HepG2 (cell line): ENCODE measurements around the gene NOSIP. TPM values are rescaled to one million over a fixed set of nuclear protein-coding genes. Genes with fewer than 3 reads are reported as not detected.

Experiments
- ATF7 ChIP-seq, 2 experiments: fragments of 450-650 bp in 1 of 2; sonication (generic) in 1 of 2; formaldehyde crosslinking in 1 of 2; IDR thresholded peaks; 2 replicates each; pipeline versions ENCODE4 v1.4.0 to v1.6.1; 2016 to 2020; ENCODE audit warnings: antibody characterized with exemption in 1 of 2, mild to moderate bottlenecking in 1 of 2, missing genetic modification reagents in 1 of 2
- CREB1 ChIP-seq, 2 experiments: fragments of 450-650 bp in 1 of 2; IDR thresholded peaks; 2 replicates each; pipeline ENCODE4 v1.6.1; 2016 to 2017; ENCODE audit warnings: control low read depth in 1 of 2, mild to moderate bottlenecking in 1 of 2, missing compliant biosample characterization in 1 of 2, missing genetic modification characterization in 1 of 2
- HOXA9 ChIP-seq: sonication (generic); formaldehyde crosslinking; IDR thresholded peaks from 2 replicates; pipeline ENCODE4 v1.8.1; 2022; ENCODE audit warnings: missing genetic modification reagents, mild to moderate bottlenecking, moderate library complexity, borderline replicate concordance
- KLF15 ChIP-seq: sonication (generic); formaldehyde crosslinking; IDR thresholded peaks from 2 replicates; pipeline ENCODE4 v1.8.1; 2023; ENCODE audit warnings: borderline replicate concordance, mild to moderate bottlenecking, inconsistent platforms, missing genetic modification reagents, mixed read lengths
- MATR3 ChIP-seq: sonication (generic); formaldehyde crosslinking; IDR thresholded peaks from 2 replicates; pipeline ENCODE4 v1.4.0; 2020; ENCODE audit warnings: missing genetic modification reagents
- MED8 ChIP-seq: sonication (generic); formaldehyde crosslinking; IDR thresholded peaks from 2 replicates; pipeline ENCODE4 v1.8.1; 2023; ENCODE audit warnings: mild to moderate bottlenecking, missing genetic modification reagents; ENCODE audit not compliant: insufficient replicate concordance
- NBN ChIP-seq: fragments of 450-650 bp; conservative IDR thresholded peaks from 2 replicates; pipeline ENCODE4 v1.6.1; 2017
- NFYC ChIP-seq: IDR thresholded peaks from 2 replicates; pipeline ENCODE4 v1.6.1; 2016; ENCODE audit warnings: missing genetic modification reagents, missing compliant biosample characterization
- NR2F1 ChIP-seq, 2 experiments: fragments of 450-650 bp in 1 of 2; formaldehyde crosslinking in 1 of 2; IDR thresholded peaks; 2 replicates each; pipeline versions ENCODE4 v1.5.0 to v1.6.1; 2016 to 2020; ENCODE audit warnings: mild to moderate bottlenecking in 1 of 2, missing compliant biosample characterization in 1 of 2, missing genetic modification reagents in 1 of 2, moderate library complexity in 1 of 2
- RFXAP ChIP-seq: sonication (generic); formaldehyde crosslinking; IDR thresholded peaks from 2 replicates; pipeline ENCODE4 v1.4.0; 2020; ENCODE audit warnings: missing genetic modification reagents, borderline replicate concordance
- SIX1 ChIP-seq: sonication (generic); formaldehyde crosslinking; IDR thresholded peaks from 2 replicates; pipeline ENCODE4 v1.4.0; 2020; ENCODE audit warnings: missing genetic modification reagents, borderline replicate concordance
- SNAPC2 ChIP-seq: sonication (generic); formaldehyde crosslinking; IDR thresholded peaks from 2 replicates; pipeline ENCODE4 v1.8.1; 2022; ENCODE audit warnings: mild to moderate bottlenecking, missing genetic modification reagents
- SRSF1 ChIP-seq: fragments of 200-400 bp; formaldehyde crosslinking; optimal IDR thresholded peaks from 2 replicates; pipeline ENCODE3; 2017; ENCODE audit warnings: mild to moderate bottlenecking, low read depth, low read length, moderate library complexity
- SYNCRIP ChIP-seq: fragments of 200-400 bp; formaldehyde crosslinking; IDR thresholded peaks from 2 replicates; pipeline ENCODE4 v1.6.1; 2018; ENCODE audit warnings: mild to moderate bottlenecking, low read depth, low read length; ENCODE audit not compliant: insufficient read depth
- TBX3 ChIP-seq: fragments of 450-650 bp; IDR thresholded peaks from 2 replicates; pipeline ENCODE4 v1.6.1; 2017; ENCODE audit warnings: antibody characterized with exemption, mild to moderate bottlenecking, inconsistent platforms, borderline replicate concordance
- ZBTB8A ChIP-seq: sonication (generic); formaldehyde crosslinking; IDR thresholded peaks from 2 replicates; pipeline ENCODE4 v1.4.0; 2020; ENCODE audit warnings: mild to moderate bottlenecking, low read depth, missing genetic modification reagents, borderline replicate concordance
- ZFP36L1 ChIP-seq: sonication (generic); formaldehyde crosslinking; IDR thresholded peaks from 2 replicates; pipeline ENCODE4 v1.8.0; 2022; ENCODE audit warnings: mild to moderate bottlenecking, missing genetic modification reagents, moderate library complexity
- ZNF335 ChIP-seq: sonication (generic); formaldehyde crosslinking; IDR thresholded peaks from 2 replicates; pipeline ENCODE4 v1.4.0; 2020; ENCODE audit warnings: missing genetic modification reagents
- ZNF414 ChIP-seq: sonication (generic); formaldehyde crosslinking; IDR thresholded peaks from 2 replicates; pipeline ENCODE4 v1.5.0; 2020; ENCODE audit warnings: missing genetic modification reagents
- ZNF549 ChIP-seq: sonication (generic); formaldehyde crosslinking; IDR thresholded peaks from 2 replicates; pipeline ENCODE4 v1.5.0; 2020; ENCODE audit warnings: missing genetic modification reagents
- ZNF678 ChIP-seq: sonication (generic); formaldehyde crosslinking; IDR thresholded peaks from 2 replicates; pipeline ENCODE4 v1.4.0; 2020; ENCODE audit warnings: mild to moderate bottlenecking, missing genetic modification reagents
- ZSCAN31 ChIP-seq: sonication (generic); formaldehyde crosslinking; IDR thresholded peaks from 2 replicates; pipeline ENCODE4 v1.5.0; 2020; ENCODE audit warnings: low read depth, mild to moderate bottlenecking, missing genetic modification reagents
- polyA plus RNA-seq, 8 experiments: library from polyadenylated mRNA; depleted of rRNA in 3 of 8; stranded (reverse) in 7 of 8; unstranded in 1 of 8; fragments of >200 nt; fragmentation: Illumina TruSeq in 4 of 8; extraction: Trizol in 4 of 8; gene quantifications; 2 replicates each; pipeline versions ENCODE4 v1.2.1 to v1.2.3, GENCODE V29; 2011 to 2016; ENCODE audit warnings: low read depth in 4 of 8, missing spikeins in 1 of 8, mixed read lengths in 1 of 8; ENCODE audit not compliant: insufficient read depth in 1 of 8
- total RNA-seq, 5 experiments: library from RNA; depleted of rRNA; stranded (reverse); fragments of >200 nt; fragmentation: Illumina TruSeq; extraction: Trizol; gene quantifications; 2 replicates each; pipeline ENCODE4 v1.2.3, GENCODE V29; 2016; ENCODE audit warnings: low read depth in 1 of 5
- TF ChIP-seq, protein P1 (sequence below): sonication (generic); formaldehyde crosslinking; IDR thresholded peaks from 2 replicates; pipeline ENCODE4 v1.9.0; 2022; ENCODE audit warnings: missing genetic modification reagents, mild to moderate bottlenecking, borderline replicate concordance
- TF ChIP-seq, protein P2 (sequence below): sonication (generic); formaldehyde crosslinking; IDR thresholded peaks from 2 replicates; pipeline ENCODE4 v1.4.0; 2020; ENCODE audit warnings: missing genetic modification reagents; ENCODE audit errors: not compliant biosample characterization
- TF ChIP-seq, protein P3 (sequence below): sonication (generic); formaldehyde crosslinking; conservative IDR thresholded peaks from 2 replicates; pipeline ENCODE4 v1.4.0; 2020; ENCODE audit warnings: missing genetic modification reagents

Gene NOSIP
- total and polyA plus RNA-seq, 2 of the 13 experiments (the other 11 are each of a cell fraction or from before 2014, with no cell fraction given), result 54.3 to 78.0 TPM

DNA sequence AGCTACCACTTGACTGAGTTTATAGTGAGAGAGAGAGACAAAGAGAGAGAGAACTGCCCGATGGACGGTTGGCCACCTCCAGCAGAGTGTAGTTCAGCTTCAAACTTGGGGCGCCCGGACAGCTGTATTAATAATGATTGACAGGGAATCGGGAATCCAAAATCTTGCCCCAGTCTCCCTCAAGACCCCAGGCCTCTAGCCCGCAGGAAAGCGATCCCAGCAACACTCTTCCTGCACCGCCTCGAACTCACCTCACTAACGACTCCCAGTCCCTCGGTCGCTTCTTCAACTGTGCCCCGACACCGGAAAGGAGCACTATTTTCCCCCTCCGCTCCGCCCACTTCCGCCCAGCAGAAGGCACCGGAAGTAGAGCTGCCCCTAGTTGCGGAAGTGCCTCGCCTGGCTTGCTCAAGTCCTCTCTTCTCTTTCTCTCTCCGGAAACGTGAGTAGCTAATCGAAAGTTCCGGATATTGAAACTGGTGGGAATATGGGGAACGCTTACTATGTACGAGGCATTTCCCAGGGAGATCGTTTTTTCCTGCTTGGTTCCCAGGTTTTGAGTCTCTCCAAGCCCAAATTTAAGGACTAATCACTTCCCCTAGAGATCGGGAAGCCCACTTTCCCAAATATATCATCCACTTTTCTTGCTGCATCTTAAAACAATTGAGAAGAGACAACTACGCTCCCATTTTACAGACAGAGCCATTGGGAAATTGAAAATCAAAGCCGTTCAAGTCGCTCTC lies at the start of gene NOSIP (continued):
- TF ChIP-seq, protein P1, sequence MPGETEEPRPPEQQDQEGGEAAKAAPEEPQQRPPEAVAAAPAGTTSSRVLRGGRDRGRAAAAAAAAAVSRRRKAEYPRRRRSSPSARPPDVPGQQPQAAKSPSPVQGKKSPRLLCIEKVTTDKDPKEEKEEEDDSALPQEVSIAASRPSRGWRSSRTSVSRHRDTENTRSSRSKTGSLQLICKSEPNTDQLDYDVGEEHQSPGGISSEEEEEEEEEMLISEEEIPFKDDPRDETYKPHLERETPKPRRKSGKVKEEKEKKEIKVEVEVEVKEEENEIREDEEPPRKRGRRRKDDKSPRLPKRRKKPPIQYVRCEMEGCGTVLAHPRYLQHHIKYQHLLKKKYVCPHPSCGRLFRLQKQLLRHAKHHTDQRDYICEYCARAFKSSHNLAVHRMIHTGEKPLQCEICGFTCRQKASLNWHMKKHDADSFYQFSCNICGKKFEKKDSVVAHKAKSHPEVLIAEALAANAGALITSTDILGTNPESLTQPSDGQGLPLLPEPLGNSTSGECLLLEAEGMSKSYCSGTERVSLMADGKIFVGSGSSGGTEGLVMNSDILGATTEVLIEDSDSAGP, result peak; percentile 75
- TF ChIP-seq ZNF335 (CRISPR knock-in tag), result 0 out of 2 replicates have a peak, but pooled peaks have one; percentile 26
- TF ChIP-seq SRSF1, result no peak
- no peak for TF ChIP-seq HOXA9 (CRISPR knock-in tag)
- no peak for TF ChIP-seq TBX3
- no peak for TF ChIP-seq ZNF414 (CRISPR knock-in tag)
- no peak for TF ChIP-seq SNAPC2 (CRISPR knock-in tag)
- no peak for TF ChIP-seq KLF15 (CRISPR knock-in tag)
- no peak for TF ChIP-seq SYNCRIP
- no peak for TF ChIP-seq ZFP36L1 (CRISPR knock-in tag)
- no peak for TF ChIP-seq MED8 (CRISPR knock-in tag)
- TF ChIP-seq, protein P2, sequence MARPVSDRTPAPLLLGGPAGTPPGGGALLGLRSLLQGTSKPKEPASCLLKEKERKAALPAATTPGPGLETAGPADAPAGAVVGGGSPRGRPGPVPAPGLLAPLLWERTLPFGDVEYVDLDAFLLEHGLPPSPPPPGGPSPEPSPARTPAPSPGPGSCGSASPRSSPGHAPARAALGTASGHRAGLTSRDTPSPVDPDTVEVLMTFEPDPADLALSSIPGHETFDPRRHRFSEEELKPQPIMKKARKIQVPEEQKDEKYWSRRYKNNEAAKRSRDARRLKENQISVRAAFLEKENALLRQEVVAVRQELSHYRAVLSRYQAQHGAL (CRISPR knock-in tag), result no peak
- no peak for TF ChIP-seq NBN
- no peak for TF ChIP-seq MATR3 (CRISPR knock-in tag)
- peak; percentile 51; the same call in 1 of the 2 replicates for TF ChIP-seq ZBTB8A (CRISPR knock-in tag)
- no peak for TF ChIP-seq ZNF678 (CRISPR knock-in tag)
- TF ChIP-seq CREB1 (IDR thresholded peaks at IDR 0.05), result peak; percentile 63
- TF ChIP-seq CREB1 (CRISPR knock-in tag; IDR thresholded peaks at IDR 0.05), result peak; percentile 90
- no peak for TF ChIP-seq ZNF549 (CRISPR knock-in tag)
- no peak for TF ChIP-seq NR2F1 (CRISPR knock-in tag; IDR thresholded peaks at IDR 0.05)
- TF ChIP-seq RFXAP, result peak; percentile 85; the same call in 1 of the 2 replicates
- 0 out of 2 replicates have a peak, but pooled peaks have one; percentile 5 for TF ChIP-seq ZSCAN31 (CRISPR knock-in tag)
- peak; percentile 61; the same call in 1 of the 2 replicates for TF ChIP-seq NFYC (CRISPR knock-in tag)
- peak; percentile 44; the same call in 1 of the 2 replicates for TF ChIP-seq SIX1
- TF ChIP-seq, protein P3, sequence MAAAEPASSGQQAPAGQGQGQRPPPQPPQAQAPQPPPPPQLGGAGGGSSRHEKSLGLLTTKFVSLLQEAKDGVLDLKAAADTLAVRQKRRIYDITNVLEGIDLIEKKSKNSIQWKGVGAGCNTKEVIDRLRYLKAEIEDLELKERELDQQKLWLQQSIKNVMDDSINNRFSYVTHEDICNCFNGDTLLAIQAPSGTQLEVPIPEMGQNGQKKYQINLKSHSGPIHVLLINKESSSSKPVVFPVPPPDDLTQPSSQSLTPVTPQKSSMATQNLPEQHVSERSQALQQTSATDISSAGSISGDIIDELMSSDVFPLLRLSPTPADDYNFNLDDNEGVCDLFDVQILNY (CRISPR knock-in tag), result no peak
- TF ChIP-seq ATF7 (IDR thresholded peaks at IDR 0.05), result no peak
- TF ChIP-seq ATF7 (CRISPR knock-in tag; IDR thresholded peaks at IDR 0.05), result no peak
